HG03354 (cell line): ENCODE data around the gene EMID1.
"Not testable (repeated sequence)": the region's sequence is repeated elsewhere in the genome, so short reads cannot be mapped to it uniquely, and the experiment has no call there.

Experiments
- ATAC-seq: cut with Tn5 transposase; IDR thresholded peaks from one replicate; pipeline ENCODE4 v1.9.1; 2021; ENCODE audit warnings: mild to moderate bottlenecking; ENCODE audit not compliant: unreplicated experiment, poor library complexity, severe bottlenecking

EMID1 gene

DNA sequence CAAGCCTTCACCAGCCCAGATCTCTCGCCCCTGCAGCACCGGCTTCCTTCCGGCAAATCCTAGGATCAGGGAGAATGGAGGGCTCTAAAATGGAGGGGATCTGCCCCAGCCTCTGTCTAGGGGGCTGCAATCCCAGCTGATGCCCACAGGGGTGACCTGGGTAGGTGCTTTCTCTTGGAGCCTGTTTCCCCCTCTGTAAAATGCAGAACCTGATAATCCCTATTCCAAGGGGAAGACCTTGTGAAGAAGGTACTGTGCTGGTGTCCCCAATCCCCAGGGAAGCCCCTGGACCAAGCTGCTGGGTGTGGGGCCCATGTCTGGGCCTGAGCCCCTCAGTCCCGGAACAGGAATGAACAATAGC lies 2.8 kb downstream of the EMID1 start:
- no peak for ATAC-seq

DNA sequence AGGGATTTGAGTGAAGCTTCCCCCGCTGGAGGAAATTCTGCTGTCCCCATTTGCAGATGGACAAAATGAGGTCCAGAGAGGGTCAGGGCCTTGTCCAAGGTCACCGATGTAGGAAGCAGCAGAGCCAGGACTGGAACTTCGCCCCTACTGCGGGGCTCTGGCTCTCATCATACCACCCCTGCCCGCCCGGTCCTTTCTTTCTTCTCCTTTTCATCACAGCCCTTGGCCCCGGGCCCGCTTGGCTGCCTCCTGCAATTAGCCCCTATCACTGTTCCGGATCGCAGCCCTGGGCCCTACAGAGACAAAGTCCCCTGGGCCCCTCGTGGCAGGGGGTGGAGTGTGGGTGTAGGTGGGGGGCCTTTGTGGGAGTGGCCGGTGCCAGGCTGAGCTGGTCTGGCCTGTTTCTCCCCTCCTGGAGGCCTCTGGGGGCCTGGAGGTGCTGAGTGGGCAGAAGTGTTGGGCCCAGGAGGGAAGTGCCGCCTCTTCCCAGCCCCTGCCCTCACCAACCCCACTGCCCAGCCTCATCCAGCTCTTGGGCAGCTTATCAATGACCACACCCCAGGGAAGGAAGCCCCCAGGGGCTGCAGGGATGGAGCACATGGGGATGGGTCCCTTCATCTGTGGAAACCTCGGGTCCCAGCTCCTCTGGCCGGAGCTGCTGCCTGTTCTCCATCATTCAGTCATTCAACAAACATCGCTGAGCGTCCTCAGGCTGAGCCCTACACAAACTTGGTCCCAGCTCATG lies 3.4 kb downstream of the EMID1 start:
- ATAC-seq = no peak

DNA sequence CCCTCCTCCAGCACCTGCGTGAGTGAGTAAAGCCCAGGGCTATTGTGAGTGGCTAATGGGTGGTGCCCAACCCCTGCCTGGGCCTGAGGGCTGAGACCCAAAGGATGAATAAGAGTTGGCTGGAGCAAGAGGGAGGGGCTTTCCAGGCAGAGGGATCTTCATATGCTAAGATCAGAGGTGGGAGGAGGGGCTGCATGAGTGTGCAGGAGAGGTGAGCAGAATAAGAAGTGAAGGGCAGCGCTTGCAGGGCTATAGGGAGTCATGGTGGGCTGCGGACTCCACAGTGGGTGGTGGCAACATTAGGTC lies 3.9 kb downstream of the EMID1 start:
- no peak for ATAC-seq

DNA sequence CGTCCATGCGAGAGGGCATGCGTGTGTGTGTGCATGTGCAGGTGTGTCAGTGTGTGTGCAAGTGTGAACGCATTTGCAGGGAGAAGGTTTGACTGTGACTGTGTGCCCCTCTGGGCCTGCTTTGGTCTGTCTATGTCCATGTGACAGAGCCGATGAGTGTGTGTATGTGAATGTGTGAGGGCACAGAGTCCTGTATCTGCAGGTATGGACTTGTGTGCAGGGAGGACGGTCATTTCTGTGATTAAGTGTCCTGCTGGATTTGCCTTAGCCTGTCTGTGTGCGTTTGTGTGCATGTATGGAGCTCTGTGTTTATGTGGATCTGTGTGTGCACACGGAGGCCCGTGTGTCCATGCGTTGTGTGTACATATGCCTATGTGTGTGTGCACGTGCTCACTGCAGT lies 5.4 kb downstream of the EMID1 start:
- ATAC-seq = no peak

DNA sequence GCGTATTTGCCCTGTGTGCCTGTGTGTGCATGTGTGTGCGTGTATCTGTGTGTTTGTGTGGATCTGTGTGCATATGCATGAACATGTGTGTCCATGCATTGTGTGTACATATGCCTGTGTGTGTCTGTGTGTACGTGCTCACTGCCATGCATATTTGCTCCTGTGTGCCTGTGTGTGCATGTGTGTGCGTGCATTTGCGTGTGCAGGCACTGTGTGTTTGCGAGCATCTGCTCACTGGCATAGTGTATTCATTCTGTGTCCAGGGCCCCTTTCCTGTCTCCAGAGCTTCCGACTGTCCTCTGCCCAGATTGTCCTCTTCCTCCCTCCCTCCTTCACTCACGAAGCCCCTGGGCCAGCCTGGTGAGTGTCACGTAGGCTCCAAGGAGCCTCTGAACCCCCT lies 5.8 kb downstream of the EMID1 start:
- no peak for ATAC-seq

DNA sequence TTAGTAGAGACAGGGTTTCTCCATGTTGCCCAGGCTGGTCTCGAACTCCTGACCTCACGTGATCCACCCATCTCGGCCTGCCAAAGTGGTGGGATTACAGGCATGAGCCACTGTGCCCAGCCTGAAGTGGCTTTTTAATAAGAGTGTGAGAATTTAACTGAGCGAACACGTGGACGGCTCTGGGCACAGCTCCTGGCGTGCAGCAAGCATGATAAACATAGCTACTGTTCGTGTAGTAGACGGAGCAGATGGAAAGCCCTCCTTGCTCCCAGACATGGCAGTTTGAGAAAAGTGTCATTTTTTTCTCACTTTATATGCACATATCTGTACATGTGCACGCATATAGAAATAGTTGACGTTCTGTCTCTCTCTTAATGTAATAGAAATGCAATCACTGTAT lies 7.0 kb downstream of the EMID1 start:
- ATAC-seq = no peak

DNA sequence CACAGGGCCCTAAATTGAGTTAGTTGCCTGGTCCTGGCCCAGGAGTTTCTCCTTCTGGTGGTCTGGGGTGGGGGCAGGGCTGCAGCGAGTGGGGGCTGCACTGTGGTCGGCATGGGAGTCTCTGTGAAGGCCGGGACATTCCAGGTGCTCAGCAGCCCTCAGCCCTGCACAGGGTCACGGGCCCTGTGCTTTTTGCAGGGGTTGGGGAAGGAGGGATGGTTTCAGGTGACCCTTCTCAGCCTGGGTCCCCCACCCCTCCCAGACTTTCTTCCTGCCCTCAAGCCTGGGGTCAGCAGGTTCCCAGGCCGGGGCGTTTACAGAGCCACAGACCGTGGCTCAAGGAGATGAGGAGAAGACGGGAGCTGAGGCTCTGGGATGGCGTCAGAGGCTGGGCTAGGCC lies 7.8 kb downstream of the EMID1 start:
- ATAC-seq = no peak

DNA sequence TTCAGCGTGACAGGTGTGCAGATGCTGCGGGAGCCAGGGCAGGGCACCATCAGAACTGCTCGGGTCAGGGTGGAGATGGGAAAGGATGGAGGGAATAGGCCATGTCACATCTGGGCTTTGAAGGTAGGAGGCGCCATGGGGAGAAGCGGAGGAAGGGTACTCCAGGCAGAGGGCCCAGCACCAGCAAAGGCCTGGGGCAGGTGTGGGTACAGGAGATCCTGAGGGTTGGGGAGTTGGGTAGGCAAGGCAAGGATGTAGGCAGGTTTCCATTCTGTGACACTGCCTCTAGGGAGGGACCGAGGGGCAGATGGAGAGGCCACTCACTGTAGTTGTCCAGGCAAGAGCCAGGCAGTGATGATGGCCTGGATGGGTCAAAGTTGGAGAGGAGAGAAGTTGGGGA lies 8.5 kb downstream of the EMID1 start:
- no peak for ATAC-seq

DNA sequence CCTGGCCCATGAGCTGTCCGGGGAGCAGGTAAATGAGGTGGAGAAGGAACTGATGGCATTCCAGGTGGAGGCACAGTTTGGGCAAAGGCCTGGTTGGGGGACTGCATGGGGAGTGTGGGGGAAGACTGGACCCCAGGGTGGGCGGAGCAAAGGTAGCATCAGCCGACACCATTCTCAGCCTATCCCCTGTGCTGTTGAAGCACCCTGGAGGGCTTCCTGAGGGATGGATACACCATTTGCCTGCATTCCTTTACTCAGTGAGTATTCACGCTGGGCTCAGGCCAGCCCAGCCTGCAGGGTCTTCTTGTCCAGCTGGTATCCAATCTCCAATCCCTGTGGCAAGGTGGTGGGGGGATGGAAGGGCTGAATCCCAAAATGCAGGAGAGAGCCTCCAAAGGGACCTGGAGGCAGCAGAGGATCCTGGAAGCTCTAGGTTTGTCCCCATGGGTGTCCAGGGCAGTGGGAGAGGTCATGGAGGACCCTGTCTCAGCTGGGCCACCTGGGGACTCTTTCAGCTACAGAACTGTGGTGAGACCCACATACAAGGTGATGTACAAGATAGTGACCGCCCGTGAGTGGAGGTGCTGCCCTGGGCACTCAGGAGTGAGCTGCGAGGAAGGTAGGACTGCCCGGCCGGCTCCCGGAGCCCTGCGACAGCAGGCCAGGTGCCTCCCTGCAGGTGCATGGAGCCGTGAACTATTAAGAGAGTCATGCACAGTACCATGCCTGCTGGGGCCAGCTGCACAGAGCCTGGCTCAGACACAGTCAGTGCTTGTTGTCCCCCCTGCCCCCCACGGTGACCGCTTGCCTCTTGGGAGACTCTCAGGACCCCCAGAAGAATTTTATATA lies 9.5 kb downstream of the EMID1 start:
- ATAC-seq = no peak

DNA sequence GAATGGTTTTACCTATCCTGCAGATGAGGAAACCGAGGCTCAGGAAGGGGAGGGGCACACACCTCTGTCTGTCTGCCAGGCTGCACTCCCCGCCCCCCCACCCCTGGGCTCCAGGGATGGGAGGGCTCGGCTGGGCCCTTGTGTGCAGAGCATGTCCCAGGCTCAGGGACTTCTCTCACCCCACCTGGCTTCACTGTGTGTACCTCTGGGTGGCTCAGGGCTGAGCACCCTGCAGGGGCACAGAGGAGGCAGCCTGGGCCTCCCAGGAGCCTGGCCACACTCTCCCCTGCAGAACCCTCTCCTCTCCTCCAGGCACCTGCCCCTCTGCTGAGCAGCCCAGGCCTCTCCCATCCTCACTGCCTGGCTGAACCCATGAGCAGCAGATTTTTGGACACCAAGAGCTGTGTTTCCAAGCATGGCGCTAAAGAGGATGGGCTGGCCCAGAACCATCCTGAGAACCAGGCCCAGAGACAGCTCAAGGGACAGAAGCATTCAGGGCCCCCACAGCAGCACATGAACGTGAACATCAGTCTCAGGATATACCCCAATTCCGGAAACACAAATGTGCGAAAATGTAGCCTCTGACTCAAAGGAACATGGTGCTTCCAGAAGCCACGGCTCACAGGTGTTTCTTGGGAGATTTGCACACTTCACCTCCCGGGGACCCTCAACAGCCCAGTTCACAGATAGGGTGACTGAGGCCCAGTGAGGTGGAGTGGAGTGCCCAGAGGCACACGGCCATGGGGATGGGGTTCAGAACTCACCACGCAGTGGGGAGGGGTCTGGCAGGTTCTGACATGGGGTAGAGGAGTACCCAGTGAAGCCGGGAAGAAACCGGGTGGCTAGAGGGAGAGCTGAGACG lies 10.5 kb downstream of the EMID1 start:
- no peak for ATAC-seq

DNA sequence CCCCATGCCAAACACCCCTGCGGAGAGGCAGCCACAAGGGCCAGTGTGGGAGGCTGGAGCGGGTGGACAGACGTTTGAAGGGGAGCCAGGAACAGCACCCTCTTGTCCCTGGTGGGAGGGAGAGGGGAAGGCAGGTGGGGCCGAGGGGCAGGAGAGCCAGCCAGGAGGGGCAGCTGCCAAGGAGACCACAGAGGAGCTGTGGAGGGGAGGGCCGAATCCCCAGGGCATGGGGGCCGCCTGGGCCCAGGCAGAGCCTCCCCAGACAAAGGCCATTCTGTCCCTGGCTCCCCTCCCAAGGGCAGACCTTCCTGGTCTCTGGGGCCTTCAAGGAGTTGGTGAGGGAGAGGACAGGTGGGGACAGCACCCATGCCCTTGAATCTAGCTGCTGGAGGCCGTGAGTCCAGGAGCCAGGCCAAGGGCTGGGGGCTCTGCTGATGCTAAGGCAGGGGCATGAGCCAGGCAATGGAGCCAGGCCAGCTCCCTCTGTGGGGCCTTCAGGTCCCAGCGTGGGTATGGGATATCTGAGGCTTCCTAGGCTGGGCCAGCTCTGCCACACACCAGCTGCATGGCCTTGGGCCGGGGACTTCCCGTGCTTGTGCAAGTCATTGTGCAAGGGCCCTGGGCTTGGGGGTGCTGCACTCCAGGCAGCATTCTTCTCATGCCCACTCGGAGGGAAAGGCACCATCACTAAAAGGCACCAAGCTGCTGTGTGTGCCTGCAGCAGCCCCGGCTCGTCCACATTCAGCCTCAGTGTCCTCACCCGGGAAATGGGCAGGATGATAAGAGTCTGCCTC lies 11.4 kb downstream of the EMID1 start:
- ATAC-seq = no peak

DNA sequence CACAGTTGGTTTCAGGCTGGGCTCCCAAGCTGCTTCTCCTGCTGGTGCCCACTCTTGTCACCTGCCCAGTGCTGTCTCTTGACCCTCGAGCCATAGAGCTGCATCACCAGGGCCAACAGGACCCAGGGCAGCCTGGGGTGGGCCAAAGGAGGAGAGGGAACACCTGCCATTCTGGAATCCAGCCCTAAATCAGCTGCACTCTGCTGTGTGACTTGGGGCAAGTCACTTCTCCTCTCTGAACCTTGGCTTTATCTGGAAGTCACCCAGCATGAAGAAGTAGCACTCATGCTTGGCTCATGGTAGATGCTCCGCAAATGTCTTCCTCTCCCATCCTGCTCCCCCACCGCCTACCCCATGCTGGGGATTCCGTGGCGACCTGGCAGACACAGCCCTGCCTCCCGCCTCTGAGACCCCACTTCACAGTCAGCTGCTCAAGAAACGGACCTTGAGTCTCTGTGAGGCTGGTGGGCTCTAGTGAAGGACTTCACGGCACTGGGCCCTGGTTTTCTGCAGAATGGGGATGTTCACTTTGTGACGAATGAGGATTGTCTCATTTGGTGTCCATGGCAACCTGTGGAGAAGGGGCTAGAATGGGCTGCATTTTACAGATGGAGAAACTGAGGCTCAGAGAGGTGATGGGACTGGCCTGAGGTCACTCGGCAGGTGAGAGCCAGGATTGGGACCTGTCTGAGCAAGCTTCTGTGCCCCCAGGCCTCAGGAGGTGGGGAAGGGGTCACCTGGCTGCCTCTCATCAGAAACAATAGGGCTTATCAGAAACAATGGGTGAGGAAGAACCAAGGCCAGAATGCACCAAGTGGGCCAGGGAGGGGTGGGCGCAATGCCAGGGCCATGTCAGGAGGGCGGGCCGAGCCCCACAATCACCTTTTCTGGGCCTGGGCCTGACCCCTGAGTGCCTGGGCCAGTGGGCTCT lies 12.4 kb downstream of the EMID1 start:
- ATAC-seq = no peak

DNA sequence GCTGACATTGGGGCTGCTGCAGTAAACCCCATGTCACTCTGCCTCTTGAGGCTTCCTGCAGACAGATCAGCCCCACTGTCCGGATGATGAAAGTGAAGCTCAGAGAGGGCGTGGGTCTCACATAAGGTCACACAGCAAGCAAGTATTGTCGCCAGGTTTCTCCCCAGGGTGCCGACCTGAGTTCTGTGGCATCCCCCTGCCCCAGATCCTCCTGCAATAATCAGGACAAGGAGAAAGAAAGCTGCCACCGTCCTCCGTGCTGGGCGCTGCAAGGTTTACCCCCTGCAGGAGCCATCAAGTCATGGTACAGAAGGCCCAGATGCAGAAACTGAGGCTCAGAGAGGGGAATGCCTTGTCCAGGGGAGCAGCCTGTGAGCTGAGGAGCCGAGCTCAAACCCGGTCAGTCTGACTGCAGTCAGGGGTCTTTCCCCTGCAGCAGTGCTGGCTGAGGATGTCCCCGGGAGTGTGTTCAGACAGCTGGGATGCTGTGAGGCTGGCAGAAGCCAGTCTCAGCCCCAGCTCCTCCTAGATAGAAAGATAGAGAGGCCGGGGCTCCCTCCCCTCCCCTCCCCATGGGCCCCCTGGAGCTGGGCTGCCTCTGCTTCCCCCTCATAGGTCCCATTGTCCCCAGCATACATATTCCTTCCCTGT lies 13.2 kb downstream of the EMID1 start:
- no peak for ATAC-seq

DNA sequence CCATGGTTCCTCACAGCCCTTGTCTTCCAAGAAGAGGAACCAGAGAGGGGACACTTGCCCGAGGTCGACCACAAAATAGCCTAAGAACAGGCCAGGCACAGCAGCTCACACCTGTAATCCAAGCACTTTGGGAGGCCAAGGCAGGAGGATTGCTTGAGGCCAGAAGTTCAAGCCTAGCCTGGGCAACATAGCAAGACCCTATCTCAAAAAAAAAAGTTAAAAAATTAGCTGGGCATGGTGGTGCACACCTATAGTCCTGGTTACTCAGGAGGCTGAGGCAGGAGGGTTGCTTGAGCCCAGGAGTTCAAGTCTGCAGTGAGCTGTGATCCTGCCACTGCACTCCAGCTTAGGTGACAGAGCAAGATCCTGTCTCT lies 13.7 kb downstream of the EMID1 start:
- ATAC-seq = not testable (repeated sequence)

DNA sequence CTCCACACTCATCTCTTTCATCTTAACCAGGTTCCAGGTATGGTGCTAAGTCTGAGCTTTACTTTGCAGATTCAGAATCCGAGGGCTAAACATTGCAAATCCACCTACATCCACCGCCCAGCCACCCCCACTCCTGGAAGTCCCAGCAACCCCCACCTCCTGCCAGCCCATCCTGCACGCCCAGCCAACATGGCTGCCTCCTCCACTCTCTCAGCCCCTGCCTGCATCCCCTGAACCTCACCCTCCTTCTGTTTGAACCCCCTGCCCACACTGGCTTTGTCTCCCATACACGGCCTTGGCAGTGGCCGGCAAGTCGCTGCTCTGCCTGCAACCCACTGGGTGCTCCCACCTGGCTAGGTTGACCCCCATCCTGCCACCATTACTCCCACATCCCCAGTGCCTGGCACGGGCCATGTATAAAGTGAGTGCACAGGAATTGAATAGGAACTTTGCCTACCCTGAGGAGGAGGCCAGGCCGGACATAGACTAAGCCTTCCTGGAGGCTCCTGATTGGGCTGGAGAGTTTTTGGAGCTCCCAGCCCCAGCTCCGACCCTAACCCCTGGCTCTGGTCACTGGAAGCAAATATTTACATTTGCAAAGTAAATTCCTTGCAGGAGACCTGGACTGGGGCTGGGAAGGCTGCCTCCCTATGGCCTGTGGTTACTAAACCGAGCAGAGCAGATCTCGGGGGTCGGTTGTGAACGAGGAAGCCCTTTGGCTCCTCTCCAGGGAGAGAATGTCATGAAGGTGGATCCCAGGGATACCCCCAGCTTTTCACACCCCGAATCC lies 14.4 kb downstream of the EMID1 start:
- ATAC-seq = no peak

DNA sequence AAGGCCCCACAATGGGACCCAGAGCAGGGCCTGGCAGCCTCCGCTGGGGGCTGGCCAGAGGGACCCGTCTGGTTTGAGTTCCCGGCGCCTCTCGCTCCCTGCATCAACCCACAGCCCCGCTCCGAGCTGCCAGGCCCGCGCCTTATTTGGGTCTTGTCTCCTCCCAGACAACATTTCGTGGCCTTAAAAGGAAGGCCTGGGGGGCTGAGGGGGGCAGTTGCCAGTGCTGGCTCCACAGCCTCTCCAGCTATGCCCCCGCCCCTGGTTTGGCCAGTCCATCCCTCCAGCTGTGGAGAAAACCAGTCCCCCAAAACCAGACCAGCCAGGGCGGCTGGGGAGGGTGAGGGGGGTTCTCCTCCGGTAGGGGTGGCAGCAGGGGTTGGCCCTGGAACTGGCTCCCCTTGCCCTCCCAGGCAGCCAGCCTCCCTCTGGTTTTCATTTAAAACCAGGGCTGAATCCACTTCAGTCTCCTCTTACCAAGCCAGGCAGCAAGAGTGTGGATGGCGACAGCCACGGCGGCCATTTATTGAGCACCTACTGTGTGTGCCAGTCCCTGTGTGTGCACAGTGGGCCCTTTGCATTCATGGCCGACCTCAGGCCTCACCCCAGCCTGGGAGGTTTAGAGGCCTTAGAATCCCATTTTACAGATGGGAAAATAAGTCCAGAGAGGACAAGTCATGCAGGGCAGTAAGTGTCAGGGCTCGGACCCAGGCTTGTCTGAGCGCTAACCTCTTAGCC lies 18.6 kb downstream of the EMID1 start:
- ATAC-seq = no peak

DNA sequence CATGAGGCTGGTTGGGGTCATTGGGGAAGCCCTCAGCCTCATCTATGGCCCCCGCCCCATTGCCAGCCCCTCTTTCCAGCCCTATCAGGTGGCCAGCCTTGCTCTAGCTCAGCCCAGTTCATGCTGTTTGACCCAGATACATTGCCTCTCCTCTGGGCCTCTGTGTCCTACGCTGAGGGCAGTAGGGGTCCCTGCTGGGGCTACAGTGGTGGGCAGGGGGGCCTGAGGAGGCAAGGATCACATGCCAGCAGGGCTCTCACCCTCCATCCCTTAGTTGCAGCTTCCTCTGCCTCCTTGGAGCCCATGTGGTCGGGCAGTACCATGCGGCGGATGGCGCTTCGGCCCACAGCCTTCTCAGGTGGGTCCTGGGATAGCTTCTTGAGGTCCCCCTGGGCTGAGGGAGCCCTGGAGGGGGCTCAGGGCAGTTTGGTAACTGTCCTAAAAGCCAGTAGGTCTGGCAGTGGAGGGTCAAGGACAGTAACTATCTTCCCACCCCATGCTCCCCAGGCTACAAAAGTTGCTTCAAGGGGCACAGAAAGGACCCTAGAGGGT lies 19.2 kb downstream of the EMID1 start:
- no peak for ATAC-seq
